GM21786 (cell line): ENCODE data around the gene GAS6.
"Not testable (repeated sequence)": the region's sequence is repeated elsewhere in the genome, so short reads cannot be mapped to it uniquely, and the experiment has no call there.

Source experiments
- ATAC-seq: cut with Tn5 transposase; IDR thresholded peaks from one replicate; pipeline ENCODE4 v1.9.1; 2021; ENCODE audit not compliant: unreplicated experiment

The GAS6 gene

DNA sequence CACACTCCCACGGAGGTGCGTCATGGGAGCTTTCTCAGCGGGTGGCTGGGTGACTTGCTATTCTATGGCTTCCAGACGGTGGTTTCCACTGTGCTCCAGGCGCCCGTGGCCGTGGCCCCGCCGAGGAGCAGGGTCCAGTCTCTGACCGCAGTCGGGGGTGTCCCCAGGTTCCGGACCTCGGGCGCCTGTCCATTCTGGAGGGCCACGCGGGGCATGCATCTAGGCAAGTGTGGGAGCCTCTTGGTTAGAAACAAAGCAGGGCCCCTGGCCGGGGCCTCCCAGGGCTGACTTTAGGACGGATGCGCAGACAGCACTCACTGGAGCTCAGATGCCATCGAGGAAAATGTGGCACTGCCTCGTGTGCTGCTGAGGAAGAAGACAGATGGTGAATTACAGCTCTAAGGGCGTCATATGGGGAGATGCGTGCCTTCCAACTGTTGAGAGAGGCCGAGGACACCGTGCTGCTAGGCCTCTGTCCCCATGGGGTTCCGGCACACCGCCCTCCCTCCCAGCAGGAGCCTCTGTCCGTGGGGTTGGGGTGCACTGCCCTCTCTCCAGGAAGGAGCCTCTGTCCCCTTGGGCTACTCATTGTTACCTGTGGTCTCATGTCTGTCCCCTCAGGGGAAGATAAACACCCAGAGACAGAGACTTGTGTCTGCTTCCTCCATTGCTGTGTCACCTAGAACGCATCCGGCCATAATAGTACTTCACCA, 66.8 kb downstream of the GAS6 start:
- ATAC-seq, result no peak

DNA sequence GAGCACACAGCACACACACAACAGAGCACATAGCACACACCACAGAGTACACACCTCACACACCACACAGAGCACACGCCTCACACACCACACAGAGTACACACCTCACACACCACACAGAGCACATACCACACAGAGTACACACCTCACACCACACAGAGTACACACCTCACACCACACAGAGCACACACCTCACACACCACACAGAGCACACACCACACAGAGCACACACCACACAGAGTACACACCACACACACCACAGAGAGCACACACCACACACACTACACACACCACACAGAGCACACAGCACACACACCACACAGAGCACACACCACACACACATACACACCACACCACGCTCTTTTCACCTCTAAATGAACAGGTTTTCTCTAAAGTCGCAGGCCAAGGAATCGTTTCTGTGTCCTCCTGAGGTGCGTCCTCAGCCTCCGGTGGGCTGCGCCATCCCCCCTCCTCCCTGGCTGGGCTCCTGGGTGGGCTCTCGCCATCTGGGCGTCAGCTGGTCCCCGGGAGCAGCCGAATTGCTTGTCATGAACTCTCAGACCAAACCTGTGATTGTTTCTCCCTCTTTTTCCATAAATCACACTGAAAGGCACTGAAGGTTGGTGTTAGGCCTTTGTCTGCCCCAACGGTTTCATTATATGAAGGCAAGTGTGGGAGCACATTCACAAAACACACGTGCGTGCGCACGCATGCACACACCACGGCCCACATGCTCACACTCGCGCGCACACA, 67.5 kb downstream of the GAS6 start:
- ATAC-seq, result no peak

DNA sequence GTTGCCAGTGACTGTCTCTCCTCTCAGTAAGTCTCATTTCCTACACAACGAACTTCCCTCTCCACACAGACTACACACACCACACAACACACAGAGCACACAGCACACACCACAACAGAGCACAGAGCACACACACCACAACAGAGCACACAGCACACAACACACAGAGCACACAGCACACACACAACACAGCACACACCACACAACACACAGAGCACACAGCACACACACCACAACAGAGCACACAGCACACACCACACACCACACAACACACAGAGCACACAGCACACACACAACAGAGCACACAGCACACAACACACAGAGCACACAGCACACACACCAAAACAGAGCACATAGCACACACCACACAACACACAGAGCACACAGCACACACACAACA, 68.5 kb downstream of the GAS6 start:
- not testable (repeated sequence) for ATAC-seq

DNA sequence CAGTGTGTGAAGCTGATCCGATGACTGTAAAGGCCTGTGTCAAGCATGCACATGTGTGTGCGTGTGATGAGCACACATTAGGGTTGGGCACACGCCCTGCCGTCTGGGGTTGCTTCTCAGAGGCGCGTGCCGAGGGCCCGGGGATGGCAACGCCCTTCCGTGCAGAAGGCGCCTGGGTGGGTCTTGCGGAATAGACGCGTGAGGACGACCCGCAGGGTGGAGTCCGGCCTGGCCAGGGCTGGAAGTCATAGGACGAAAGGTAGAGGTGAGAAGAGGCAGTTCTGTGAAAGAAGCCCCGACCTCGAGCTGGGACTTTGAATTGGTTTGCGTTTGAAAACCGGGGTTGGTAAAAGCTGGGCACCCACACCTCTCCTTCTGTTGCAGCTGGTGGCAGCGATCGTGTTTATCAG, 69.1 kb downstream of the GAS6 start:
- no peak for ATAC-seq

DNA sequence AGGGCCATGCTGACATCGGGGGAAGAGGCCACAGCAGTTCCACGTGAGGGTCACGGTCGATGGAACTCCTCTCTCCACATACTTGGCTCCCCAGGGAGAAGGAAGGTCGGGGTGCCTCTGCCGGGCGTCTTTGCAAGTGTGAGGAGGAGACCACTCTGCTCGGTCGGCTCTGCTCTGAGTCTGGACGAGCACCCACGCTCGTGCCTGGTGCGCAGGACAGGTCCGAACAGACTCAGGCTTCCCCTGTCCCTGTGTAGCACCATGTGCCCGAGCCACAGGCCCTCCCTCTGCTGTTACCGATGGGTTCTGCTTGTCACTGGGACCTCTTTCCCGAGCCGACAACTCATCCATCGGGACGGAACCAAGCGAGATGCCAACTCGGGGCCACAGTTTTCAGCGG, 69.8 kb downstream of the GAS6 start:
- ATAC-seq, result no peak

DNA sequence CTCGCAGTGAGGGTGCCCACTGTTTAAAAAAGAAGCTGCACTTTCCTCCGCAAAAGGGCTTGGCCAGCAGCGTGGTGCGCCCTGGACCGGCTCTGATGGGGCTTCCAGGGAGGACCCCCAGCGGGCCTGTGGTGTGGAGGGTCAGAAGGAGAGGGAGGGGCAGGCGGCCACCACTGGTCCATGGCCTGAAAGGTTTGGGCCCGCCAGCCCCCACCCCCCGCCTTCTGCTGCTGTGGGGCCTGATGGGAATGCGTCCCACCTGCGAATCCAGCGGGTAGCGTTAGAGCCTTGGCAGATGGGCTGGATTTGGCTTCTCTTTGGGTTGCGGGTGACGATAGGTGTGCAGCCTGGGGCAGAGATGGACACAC, 70.2 kb downstream of the GAS6 start:
- ATAC-seq, result no peak

DNA sequence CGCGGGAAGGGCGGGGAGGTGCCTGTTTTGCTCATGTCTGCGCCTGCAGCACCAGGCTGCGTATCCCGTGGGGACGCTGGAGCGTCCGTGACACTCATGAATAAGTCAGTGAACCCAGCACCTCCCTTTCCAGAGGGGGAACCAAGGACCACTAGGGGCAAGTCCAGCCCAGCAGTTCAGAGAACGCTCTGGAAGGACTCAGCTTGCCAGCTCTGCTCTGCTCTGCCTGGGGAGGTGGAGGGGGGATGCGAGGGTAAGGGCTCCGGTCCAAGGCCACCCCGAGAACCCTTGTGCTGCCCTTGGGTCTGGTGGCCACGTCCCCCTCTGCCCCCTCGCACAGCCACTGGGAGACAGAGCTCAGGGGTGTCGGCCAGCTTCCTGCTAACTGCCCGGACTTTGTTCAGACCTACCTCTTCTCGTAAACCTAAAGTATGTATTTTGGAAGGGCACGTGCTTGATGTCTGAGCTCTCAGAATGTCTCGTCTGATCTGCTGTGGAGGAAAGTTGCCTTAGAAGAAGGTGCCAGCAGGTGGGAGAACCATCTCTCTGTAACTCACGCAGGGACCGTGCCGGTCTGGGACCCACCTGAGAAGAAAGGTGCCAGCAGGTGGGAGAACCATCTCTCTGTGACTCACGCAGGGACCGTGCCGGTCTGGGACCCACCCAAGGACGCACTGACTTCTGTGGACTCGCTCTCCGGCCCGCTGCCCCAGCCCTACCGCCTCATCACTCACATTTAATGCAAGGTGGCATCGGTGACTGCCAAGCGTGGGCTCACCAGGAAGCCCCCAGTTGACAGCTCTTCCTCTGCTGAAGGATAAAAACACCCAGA, 70.8 kb downstream of the GAS6 start:
- ATAC-seq, result no peak

DNA sequence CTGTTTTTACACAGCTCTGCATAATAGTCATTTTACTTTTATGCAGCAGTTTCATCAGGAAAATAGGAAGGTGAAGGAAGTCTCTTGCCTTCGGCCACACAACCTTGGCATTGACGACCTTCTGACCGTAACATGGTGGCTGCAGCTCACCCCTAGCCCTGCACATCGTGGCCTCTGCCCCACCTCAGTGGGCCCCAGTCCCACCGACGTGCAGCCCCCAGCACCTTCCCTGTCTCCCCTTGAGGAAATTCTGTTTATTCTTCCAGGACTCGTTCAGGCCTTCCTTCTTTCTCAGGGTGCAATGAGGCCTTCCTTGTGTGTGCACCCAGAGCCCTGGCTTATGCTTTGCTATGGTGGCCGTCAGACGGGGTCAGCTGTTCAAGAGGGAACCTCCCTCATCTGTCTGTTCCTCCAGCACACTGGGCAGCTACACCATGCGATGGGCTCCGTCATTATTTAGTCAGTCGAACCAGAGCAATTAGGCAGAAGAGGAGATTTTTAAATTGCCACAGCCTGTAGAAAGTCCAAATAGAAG, 71.6 kb downstream of the GAS6 start:
- no peak for ATAC-seq

DNA sequence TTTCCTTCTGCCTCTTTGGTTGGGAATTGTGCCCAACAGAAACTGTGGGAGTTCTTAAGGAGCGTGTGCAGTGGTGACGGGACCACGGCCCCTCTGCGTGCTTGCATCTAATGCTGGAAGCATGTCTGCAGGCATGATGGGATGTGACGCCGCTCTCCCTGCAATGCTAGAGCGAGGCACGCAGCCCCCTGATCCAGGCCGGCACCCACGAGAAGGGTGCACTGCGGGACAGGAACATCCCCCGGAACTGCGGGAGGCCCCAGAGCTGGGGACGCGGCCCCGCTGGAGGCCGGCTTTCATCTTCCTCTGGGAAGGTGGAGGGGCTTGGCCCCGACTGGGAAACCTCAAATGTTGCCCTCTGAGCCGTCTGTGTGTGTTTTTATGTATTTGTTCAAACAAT, 72.1 kb downstream of the GAS6 start:
- no peak for ATAC-seq

DNA sequence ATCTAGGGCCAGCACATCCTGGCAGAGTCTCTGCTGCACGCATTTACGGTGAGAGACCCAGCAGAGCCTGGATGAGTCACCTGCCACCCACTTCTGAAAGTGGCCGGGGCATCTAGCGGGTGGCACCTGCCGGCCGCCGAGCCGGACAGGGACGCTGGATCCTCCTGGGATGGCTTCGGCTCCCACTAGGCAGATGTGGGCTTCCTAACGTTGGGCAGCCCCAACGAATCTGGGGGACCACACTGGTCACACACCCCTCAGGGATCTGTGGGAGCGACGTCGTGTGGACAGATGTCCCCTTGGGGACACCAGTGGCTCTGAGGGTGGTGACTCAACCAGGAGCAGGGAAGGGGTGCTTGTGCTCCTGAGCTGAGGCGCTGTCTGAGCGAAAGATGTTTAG, 72.7 kb downstream of the GAS6 start:
- no peak for ATAC-seq

DNA sequence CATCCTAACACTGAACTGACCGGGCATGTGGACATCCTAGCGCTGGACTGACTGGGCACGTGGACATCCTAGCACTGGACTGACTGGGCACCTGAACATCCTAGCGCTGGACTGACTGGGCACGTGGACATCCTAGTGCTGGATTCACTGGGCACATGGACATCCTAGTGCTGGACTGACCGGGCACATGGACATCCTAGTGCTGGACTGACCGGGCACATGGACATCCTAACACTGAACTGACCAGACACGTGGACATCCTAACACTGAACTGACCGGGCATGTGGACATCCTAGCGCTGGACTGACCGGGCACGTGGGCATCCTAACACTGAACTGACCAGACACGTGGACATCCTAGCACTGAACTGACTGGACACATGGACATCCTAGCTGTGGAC, 73.9 kb downstream of the GAS6 start:
- ATAC-seq, result not testable (repeated sequence)

DNA sequence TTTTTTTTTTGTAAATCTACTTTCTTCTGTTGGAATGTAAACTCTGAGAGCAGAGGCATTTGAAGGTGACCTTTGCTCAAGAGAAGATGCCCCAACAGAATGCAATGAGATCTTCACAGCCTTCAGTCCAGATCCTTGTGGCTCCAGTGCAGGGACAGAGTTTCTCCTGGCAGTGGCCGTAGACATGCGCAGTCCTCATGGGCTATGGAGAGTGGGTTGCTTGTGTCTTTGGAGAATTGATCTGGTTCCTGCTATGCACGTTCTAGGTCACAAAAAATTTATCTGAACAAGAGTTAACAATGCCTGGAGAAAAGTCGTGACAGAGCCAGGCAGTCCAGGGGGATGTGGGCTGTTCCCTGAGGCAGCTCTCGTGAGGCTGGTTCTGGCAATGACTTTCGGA, 74.7 kb downstream of the GAS6 start:
- ATAC-seq, result no peak

DNA sequence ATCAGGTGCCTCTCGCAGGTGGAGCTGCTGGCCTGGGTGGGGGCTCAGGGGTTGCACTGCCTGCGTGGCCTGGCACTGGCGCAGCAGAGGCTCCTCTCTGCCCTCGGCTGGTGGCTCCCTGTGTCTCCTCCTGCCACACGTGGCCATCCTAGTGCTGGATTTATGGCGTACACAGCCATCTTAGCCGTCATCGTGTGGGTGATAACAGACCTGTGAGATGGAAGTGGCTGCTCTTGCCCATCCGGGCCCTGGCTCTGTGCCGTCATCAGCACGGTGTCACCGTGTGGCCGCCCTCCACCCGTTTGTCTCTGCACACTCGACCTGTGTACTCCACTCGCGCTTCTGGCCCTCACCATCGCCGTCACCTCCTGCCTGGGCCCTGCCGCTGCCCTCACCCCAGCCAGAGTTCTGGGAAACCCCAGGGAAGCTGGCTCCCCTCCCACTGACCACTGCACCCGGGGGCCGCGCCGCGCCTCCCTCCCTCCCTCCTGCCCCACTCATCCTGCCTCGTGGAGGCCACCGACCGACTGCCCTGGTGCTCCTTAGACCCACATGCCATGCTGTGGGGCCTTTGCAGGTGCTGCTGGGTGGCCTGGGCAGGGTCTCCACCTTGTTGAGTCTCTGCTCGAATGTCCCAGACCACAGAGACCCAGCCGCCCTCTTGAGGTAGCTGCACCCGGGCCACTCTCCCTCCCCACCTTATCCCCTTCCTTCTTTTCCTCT, 75.3 kb downstream of the GAS6 start:
- no peak for ATAC-seq

DNA sequence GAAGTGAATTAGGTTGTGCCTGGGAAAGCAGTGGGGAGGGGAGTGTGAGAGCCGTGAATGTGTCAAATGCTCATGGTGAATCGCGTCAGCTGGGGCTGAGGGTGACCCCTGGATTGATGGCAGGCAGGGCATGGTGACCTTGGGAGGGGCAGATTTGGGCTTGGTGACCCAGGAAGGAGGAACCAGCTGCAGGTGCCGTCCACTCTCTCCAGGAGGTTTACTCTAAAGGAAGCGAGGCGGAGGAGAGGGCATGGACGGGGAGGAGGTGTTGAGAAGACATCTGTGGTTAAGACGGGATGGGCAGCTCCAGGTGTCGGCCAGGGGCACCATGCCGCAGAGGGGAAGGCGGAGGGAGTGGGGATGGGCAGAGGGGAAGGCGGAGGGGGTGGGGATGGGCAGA, 76.2 kb downstream of the GAS6 start:
- no peak for ATAC-seq

DNA sequence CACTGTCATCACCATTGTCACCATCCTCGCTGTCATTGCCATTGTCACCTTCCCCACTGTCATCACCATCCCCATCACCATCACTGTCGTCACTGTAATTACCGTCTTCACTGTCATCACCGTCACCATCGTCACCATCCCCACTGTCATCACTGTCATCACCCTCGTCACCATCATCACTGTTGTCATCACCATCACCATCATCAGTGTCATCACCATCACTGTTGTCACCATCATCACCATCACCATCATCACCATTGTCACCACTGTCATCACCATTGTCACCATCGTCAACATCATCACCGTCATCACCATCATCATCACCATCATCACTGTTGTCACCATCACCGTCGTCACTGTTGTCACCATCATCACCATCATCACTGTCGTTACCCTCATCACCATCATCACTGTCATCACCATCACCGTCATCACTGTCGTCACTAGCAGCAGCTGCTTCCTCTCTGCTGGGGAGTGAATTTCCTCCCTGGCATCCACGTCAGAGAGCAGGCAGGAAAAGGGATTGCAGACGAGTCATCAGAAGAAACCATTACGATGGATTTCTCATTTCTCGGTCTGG, 77.5 kb downstream of the GAS6 start:
- no peak for ATAC-seq

DNA sequence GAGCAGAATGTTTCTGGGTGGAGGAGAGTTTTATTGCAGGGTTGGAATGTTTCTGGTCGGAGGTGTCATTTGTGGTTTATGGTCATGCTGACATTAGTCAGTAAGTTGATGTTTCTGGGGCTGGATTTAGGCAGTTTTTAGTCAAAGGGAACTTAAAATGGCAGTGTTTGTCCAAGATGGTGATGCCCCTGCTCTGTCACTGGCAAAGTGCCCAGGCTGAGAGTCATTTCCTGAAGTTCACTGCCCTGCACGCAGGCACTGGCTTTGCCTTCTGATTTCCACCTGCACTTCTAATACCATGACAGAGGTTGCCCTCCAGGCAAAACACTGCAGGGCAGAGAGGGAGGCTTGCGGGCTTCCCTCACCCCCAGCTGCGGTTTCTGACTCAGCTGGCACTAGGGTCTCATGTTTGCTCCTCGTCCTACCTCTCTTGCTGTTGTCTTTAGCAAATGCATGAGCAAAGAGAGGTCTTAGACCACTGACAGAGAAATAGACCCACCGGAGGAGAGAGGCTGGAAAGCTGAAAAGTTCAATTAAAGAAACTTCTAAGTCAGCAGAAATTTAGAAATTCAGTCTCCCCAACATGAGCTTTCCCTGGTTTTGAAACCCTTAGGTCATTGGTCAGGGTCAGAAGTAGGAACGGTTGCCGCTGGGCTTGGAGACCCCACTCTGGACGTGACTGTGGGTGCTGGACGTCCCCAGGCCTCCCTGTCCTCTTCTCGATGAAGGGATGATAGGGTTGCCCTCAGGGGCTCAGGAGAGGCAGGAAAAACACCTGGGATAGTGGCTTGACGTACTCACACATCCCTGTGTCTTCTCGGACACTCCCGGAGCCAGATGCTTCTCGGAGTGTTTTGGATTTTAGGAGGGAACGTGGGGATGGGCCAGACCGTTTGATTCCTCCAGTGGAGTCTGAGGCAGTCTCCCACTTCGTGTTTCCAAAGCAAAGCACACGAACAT, 78.5 kb downstream of the GAS6 start:
- no peak for ATAC-seq

DNA sequence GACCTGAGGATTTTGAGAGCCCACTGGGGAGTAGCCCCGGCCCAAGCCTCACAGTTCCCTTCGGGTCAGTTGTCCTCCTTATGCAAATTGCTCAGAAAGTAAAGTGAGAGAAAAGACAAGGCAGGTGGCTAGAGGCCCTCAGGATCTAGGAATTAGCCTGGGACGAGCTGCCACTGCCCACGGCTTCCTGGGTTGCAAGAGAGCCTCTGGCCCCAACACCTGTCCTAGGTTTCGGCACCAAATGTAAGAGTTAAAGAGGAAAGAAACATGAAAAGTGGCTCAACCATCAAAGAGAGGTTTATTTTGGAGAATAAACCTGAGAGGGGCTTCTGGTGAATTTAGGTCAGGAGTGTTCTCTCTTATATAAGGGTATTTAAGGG, 79.2 kb downstream of the GAS6 start:
- ATAC-seq, result no peak

DNA sequence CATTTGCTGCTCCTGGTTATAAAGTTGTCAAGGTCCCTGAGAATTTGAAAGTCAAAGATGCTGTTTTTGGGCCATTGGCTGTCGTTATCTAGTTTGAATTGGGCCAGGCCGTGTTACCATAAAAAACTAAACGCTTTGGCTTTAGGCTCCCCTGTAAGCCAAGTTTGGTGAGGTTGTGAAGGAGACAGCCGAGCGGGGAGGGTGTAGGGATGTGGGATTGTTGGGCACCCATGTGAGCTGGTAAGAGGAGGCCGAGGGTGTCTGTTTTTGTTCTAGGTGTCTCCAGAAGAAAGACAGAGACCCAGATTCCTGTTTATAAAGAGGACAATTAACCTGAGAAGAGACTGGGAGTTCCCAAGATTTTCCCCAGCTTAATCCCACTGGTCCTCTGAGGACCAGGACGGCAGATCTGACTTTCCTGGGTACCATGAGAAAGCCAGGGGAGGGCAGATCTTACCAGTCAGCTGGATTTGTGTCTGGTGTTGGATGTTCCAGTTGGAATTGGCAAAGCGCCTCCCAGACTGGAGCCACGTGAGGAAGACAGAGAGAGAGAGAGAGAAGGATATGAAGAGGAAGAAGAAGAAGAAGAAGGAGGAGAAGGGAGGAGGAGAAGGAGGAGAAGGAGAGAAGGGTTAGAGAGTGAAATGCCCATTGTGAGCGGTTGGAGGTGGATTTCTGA, 79.8 kb downstream of the GAS6 start:
- ATAC-seq, result no peak
